Measurements from ENCODE around the gene SRRM3. TPM values are rescaled to one million over a fixed set of nuclear protein-coding genes. Genes with fewer than 3 reads are reported as not detected.
"Not testable (repeated sequence)": the region's sequence is repeated elsewhere in the genome, so short reads cannot be mapped to it uniquely, and the experiment has no call there.

SRRM3 gene
- total and polyA plus RNA-seq, 11 donors, result 1.6 to 28.5 (median 6.5) TPM

GRCh38 chr7:76223286-76223972, 21.7 kb downstream of the SRRM3 start:
- Histone ChIP-seq H3K27ac (no peak overlapping the region), H3K9me3 (no peaks in the 10 kb centered on the region), H3K36me3 (no peaks in the 10 kb centered on the region), H3K4me1 (no peaks in the 10 kb centered on the region), H3K4me3 (no peak overlapping the region), H3K27me3 (peaks cover 4 to 61% (median 17%) of the 10 kb centered on the region in 9 donors)
- ATAC-seq (no peak), DNase-seq (no peak)
- intact Hi-C loops (cut with DNase I), result no loop called here
- WGBS, 4 donors, result 6 to 17% (median 12%) methylated on average over 3 of the region's 3 CpGs
- TF ChIP-seq POLR2A (IDR thresholded peaks at IDR 0.05) (no peak), CTCF (IDR thresholded peaks at IDR 0.05) (no peak)

GRCh38 chr7:76224695-76225094, 23.0 kb downstream of the SRRM3 start:
- no peak for ATAC-seq
- Histone ChIP-seq H3K4me3 (no peak overlapping the region), H3K27me3 (peaks cover 0 to 59% (median 17%) of the 10 kb centered on the region in 9 donors), H3K4me1 (no peaks in the 10 kb centered on the region), H3K36me3 (no peaks in the 10 kb centered on the region), H3K9me3 (no peaks in the 10 kb centered on the region), H3K27ac (no peak overlapping the region)
- 37 to 53% (median 40%) methylated on average over 11 of the region's 11 CpGs for WGBS, 4 donors
- intact Hi-C loops (cut with DNase I), result no loop called here
- DNase-seq, result no peak
- TF ChIP-seq POLR2A (IDR thresholded peaks at IDR 0.05), result no peak

- TF ChIP-seq POLR2A (IDR thresholded peaks at IDR 0.05) (no peak), CTCF (IDR thresholded peaks at IDR 0.05) (no peak)
- Histone ChIP-seq H3K4me3 (no peak overlapping the region), H3K9me3 (no peaks in the 10 kb centered on the region), H3K27ac (no peak overlapping the region), H3K36me3 (no peaks in the 10 kb centered on the region), H3K4me1 (no peaks in the 10 kb centered on the region), H3K27me3 (peaks cover 0 to 59% (median 12%) of the 10 kb centered on the region in 9 donors)
- 10 to 14% (median 11%) methylated on average over 9 to 11 of the region's 11 CpGs for WGBS, 4 donors
- intact Hi-C loops (cut with DNase I), result no loop called here
- DNase-seq (peak in 1 of 5 donors; percentile 26), ATAC-seq (peak in 1 of 4 donors; percentile 57)
These were observed 23.7 kb downstream of the SRRM3 start for GRCh38 chr7:76225379-76225778.

- TF ChIP-seq CTCF (IDR thresholded peaks at IDR 0.05) (no peak), POLR2A (IDR thresholded peaks at IDR 0.05) (no peak)
- Histone ChIP-seq H3K36me3 (no peaks in the 10 kb centered on the region), H3K4me3 (no peak overlapping the region), H3K9me3 (no peaks in the 10 kb centered on the region), H3K27ac (no peak overlapping the region), H3K27me3 (peaks cover 0 to 62% (median 12%) of the 10 kb centered on the region in 9 donors), H3K4me1 (no peaks in the 10 kb centered on the region)
- ATAC-seq, result no peak
- no peak for DNase-seq
- intact Hi-C loops (cut with DNase I), result no loop called here
- WGBS, 4 donors, result 55 to 70% (median 63%) methylated on average over 2 of the region's 2 CpGs
These were observed 24.3 kb downstream of the SRRM3 start for GRCh38 chr7:76225951-76226350.

- H3K9me3 ChIP-seq; H3K27ac ChIP-seq; H3K4me3 ChIP-seq; ATAC-seq; H3K4me1 ChIP-seq; H3K36me3 ChIP-seq; DNase-seq; intact Hi-C loops (cut with DNase I): not testable (repeated sequence)
- peaks cover 0 to 66% (median 10%) of the 10 kb centered on the region in 9 donors for H3K27me3 ChIP-seq
- WGBS, 4 donors, result 75 to 92% (median 85%) methylated on average over 1 of the region's 1 CpG
These were observed 25.3 kb downstream of the SRRM3 start for GRCh38 chr7:76226878-76227423.

Measured in heart left ventricle (tissue), 16 donors.